ENCODE data around the gene RCBTB1.
"Not testable (repeated sequence)": the region's sequence is repeated elsewhere in the genome, so short reads cannot be mapped to it uniquely, and the experiment has no call there.

The RCBTB1 gene

GRCh38 chr13:49585220-49586157, at the start of gene RCBTB1:
Gene RCBTB1, minus strand, starts transcription at chr13:49585558. Its CDS starts 18,279 bp downstream, at chr13:49567279.
- in situ Hi-C loops (cut with MboI; ENCODE audit: low sequenced_read_pairs), result no loop called here

DNA sequence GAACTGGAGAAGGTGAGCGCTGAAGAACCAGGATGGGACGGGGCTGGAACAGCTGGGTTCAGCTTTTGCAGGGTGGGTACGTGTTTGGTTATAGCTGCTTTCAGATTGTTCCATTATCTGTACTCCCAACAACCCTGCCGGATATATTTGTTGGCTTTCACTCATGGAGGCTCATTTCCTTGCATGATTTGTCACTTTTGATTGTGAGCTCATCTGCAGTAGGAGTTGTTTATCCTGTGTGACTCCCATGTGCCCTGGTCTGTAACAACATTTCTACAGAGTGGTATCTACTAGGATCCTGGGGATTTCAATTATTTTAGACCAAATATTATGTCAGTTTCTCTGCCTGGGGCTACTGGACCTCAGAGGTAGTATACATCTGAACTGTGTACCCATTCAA, 48.4 kb upstream of the RCBTB1 start:
- in situ Hi-C loops (cut with MboI; ENCODE audit: low sequenced_read_pairs), result no loop called here

- in situ Hi-C loops (cut with MboI; ENCODE audit: low sequenced_read_pairs), result no loop called here
These were observed 46.8 kb upstream of the RCBTB1 start for GRCh38 chr13:49632156-49632555.

- in situ Hi-C loops (cut with MboI; ENCODE audit: low sequenced_read_pairs), result no loop called here
These were observed 45.2 kb upstream of the RCBTB1 start for GRCh38 chr13:49630580-49630979.

DNA sequence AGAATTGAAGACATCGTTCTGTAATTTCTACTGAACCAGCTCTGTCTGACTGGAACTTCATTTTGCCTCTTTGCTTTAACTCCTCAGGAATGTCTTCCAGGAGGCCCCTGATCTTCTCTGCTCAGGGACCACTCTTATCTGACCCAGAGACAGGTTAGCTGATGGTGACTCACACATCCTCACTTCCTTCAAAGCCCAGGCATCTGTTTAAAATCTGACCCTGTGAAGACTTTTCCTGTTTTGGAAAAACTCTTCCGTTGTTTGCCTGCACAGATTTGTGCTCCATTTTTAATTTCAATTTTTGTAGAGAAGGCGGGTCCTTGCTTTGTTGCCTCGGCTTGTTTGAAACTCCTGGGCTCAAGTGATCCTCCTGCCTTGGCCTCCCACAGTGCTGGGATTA, 44.6 kb upstream of the RCBTB1 start:
- in situ Hi-C loops (cut with MboI; ENCODE audit: low sequenced_read_pairs), result no loop called here

DNA sequence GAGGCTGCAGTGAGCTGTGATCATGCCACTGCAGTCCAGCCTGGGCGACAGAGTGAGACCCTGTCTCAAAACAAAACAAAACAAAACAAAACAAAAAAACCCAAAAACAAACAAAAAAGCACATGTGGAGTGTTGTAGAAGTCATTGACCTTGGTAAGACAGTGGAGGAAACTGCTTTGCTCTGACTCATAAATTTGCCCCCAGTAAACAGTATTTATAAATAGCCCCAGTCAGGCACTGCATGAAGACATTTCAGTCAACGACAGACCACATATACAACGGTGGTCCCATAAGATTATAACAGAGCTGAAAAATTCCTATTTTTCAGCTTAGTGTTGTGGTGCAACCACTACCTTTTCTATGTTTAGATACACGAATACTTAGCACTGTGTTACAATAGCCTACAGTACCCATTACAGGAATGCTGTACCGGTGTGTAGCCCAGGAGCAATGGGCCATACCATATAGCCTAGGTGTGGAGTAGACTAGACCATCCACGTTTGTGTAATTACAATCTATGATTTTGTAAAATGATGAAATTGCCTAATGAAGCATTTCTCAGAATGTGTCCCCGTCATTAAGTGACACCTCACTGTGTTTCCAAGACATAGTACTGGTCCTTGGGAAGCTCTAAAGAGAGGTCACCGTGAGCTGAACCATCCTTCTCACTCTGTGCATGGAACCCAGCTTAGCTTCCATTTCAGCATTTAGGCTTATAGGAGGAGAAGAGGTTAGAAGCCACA, 44.0 kb upstream of the RCBTB1 start:
- in situ Hi-C loops (cut with MboI; ENCODE audit: low sequenced_read_pairs), result no loop called here

- in situ Hi-C loops (cut with MboI; ENCODE audit: low sequenced_read_pairs), result no loop called here
These were observed 42.7 kb upstream of the RCBTB1 start, which contains the start of gene ARL11 for GRCh38 chr13:49627831-49628652. Gene ARL11, plus strand, starts transcription at chr13:49628507. Its CDS starts 1,941 bp downstream, at chr13:49630448.

GRCh38 chr13:49625392-49626079, 40.2 kb upstream of the RCBTB1 start:
- in situ Hi-C loops (cut with MboI; ENCODE audit: low sequenced_read_pairs), result no loop called here

- in situ Hi-C loops (cut with MboI; ENCODE audit: low sequenced_read_pairs), result no loop called here
These were observed 38.9 kb upstream of the RCBTB1 start for GRCh38 chr13:49624229-49624628.

GRCh38 chr13:49622174-49622946, 37.0 kb upstream of the RCBTB1 start:
- in situ Hi-C loops (cut with MboI; ENCODE audit: low sequenced_read_pairs), result no loop called here

DNA sequence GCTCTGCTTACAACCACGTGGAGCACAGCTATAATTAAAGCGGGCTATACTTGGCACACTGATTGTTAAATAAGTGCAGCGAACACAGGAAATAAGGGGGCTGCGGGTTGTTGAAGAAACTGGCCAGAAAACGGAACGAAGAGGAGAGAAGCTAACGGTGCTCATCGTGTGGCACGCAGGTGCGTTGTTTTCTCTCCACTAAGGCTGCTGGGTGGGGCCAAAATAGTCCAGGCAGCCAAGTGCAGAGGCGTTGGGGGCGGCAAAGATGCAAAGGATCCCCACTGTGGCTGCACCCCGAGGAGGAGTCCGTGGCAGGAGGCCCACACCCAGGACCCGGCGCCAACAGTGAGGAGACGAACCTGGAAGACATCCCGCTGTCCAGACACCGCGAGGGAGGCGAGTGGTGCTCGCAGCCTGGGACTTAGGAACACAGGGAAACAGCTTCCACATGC, 34.8 kb upstream of the RCBTB1 start:
- in situ Hi-C loops (cut with MboI; ENCODE audit: low sequenced_read_pairs), result no loop called here

DNA sequence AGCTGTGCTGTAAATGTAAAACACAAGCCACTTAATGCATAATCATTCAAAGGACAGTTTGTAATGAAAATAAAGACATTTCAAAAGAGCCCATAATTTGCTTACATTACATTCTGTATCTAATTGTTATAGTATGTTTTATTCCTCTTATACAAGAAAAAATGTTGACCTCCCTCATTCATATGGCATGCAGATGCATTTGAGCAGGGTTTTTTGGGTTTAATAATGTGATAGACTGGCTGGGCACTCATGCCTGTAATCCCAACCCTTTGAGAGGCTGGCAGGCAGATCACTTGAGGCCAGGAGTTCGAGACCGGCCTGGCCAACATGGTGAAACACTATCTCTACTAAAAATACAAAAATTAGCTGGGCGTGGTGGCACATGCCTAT, 31.3 kb upstream of the RCBTB1 start:
- in situ Hi-C loops (cut with MboI; ENCODE audit: low sequenced_read_pairs), result no loop called here

GRCh38 chr13:49615836-49616675, 30.7 kb upstream of the RCBTB1 start:
- in situ Hi-C loops (cut with MboI; ENCODE audit: low sequenced_read_pairs), result no loop called here

DNA sequence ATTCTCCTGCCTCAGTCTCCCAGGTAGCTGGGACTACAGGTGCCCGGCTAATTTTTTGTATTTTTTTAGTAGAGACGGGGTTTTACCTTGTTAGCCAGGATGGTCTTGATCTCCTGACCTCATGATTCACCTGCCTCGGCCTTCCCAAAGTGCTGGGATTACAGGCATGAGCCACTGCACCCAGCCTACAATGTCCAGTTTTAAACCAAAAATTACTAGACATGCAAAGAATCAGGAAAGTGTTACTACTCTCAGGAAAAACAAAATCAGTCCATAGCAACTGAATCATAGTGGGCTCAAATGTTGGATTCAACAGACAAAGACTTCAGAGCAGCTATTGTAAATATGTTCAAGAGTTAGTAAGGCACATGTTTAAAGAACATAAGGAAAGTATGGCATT, 26.7 kb upstream of the RCBTB1 start:
- in situ Hi-C loops (cut with MboI; ENCODE audit: low sequenced_read_pairs), result not testable (repeated sequence)

GRCh38 chr13:49610176-49610575, 24.8 kb upstream of the RCBTB1 start:
- in situ Hi-C loops (cut with MboI; ENCODE audit: low sequenced_read_pairs), result no loop called here

GRCh38 chr13:49608651-49609331, 23.4 kb upstream of the RCBTB1 start:
- in situ Hi-C loops (cut with MboI; ENCODE audit: low sequenced_read_pairs), result no loop called here

DNA sequence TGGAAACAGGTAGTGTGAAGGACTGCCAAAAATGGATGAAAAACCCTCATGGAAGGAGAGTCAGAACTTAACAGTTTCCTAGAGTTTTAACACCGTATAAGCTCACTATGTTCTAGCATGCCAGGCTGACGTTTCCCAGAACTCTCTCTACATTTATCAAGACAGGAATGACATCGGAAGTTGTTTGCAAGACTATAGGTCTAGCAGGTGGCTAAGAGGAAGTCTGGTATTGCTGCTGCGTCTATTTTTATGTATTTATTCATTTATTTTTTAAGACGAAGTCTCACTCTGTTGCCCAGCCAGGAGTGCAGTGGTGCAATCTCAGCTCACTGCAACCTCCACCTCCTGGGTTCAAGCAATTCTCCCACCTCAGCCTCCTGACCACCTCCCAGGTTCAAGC, 22.4 kb upstream of the RCBTB1 start:
- in situ Hi-C loops (cut with MboI; ENCODE audit: low sequenced_read_pairs), result no loop called here

All from hTERT RPE-1 (cell line).